NB4 (cell line): ENCODE results near the gene CPNE1.

Source experiments
- MAX ChIP-seq: IDR thresholded peaks from 2 replicates; pipeline ENCODE4 v1.6.1; 2011; ENCODE audit warnings: low read depth, low read length
- MYC ChIP-seq: IDR thresholded peaks from 2 replicates; pipeline ENCODE4 v1.6.1; 2011; ENCODE audit warnings: low read depth, low read length
- POLR2A ChIP-seq: IDR thresholded peaks from 2 replicates; pipeline ENCODE4 v1.6.1; 2011; ENCODE audit warnings: mild to moderate bottlenecking; ENCODE audit not compliant: insufficient read length; ENCODE audit errors: extremely low read depth
- TF ChIP-seq, protein P1 (sequence below): IDR thresholded peaks from one replicate; pipeline ENCODE4 v1.5.1; 2012; ENCODE audit warnings: low read depth, low read length

DNA sequence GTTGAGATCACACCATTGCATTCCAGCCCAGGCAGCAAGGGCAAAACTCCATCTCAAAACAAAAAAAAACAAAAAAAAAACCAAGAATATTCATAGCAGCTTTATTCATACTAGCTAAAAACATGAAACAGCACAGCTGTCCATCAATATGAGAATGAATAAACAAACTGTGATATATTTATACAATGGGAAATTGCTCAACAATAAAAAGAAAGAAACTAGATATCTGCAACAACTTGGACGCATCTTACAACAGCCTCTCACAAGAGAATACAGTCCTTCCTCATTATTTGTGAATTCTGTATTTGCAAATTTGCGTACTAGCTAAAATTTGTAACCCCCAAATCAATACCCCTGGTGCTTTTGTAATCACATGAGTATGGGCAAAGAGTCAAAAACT is 77.3 kb downstream of the CPNE1 start:
- TF ChIP-seq, protein P1, sequence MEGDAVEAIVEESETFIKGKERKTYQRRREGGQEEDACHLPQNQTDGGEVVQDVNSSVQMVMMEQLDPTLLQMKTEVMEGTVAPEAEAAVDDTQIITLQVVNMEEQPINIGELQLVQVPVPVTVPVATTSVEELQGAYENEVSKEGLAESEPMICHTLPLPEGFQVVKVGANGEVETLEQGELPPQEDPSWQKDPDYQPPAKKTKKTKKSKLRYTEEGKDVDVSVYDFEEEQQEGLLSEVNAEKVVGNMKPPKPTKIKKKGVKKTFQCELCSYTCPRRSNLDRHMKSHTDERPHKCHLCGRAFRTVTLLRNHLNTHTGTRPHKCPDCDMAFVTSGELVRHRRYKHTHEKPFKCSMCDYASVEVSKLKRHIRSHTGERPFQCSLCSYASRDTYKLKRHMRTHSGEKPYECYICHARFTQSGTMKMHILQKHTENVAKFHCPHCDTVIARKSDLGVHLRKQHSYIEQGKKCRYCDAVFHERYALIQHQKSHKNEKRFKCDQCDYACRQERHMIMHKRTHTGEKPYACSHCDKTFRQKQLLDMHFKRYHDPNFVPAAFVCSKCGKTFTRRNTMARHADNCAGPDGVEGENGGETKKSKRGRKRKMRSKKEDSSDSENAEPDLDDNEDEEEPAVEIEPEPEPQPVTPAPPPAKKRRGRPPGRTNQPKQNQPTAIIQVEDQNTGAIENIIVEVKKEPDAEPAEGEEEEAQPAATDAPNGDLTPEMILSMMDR, result no peak
- TF ChIP-seq POLR2A (no peak), MAX (no peak), MYC (no peak)
